GM12801 (cell line): ENCODE measurements around the gene HOXA10.

Source experiments
- CTCF ChIP-seq: IDR thresholded peaks from one replicate; pipeline ENCODE4 v1.5.1; 2011; ENCODE audit warnings: control low read depth; ENCODE audit not compliant: insufficient read length; ENCODE audit errors: extremely low read depth

Gene HOXA10

GRCh38 chr7:27185013-27185853 lies 11.1 kb upstream of the HOXA10 start, which contains the start of gene HOXA11:
HOXA11 (minus strand) TSS chr7:27185232; CDS start chr7:27185144, 88 bp downstream.
- no peak for TF ChIP-seq CTCF

- no peak for TF ChIP-seq CTCF
Observed at GRCh38 chr7:27184337-27185012, 10.4 kb upstream of the HOXA10 start.

- TF ChIP-seq CTCF, result no peak
Observed at GRCh38 chr7:27183682-27184336, 9.7 kb upstream of the HOXA10 start.

- no peak for TF ChIP-seq CTCF
Observed at GRCh38 chr7:27182861-27183681, 9.0 kb upstream of the HOXA10 start.

GRCh38 chr7:27182285-27182841 lies 8.2 kb upstream of the HOXA10 start:
- no peak for TF ChIP-seq CTCF

GRCh38 chr7:27181795-27182275 lies 7.7 kb upstream of the HOXA10 start:
- TF ChIP-seq CTCF, result no peak
